ENCODE measurements around the gene MCM10. TPM values are rescaled to one million over a fixed set of nuclear protein-coding genes. Genes with fewer than 3 reads are reported as not detected.

MCM10 gene
- total and polyA plus RNA-seq, 9 donors, result 0.20 to 1.7 (median 0.53) TPM; not detected in 2

- H3K27me3 ChIP-seq, result no peaks in the 10 kb centered on the region
- H3K4me3 ChIP-seq, result no peak overlapping the region
- intact Hi-C loops (cut with DNase I), result loop anchor here in 1 of 4 donors (10.0 kb wide), 1 partner anchor 106 kb away; no protein-coding TSS in a partner anchor
- H3K9me3 ChIP-seq, result no peaks in the 10 kb centered on the region
- no peaks in the 10 kb centered on the region for H3K36me3 ChIP-seq
- no peaks in the 10 kb centered on the region for H3K4me1 ChIP-seq (ENCODE audit: insufficient read depth)
- no peak for DNase-seq
- no peak overlapping the region for H3K27ac ChIP-seq
- no peak for TF ChIP-seq EP300 (IDR thresholded peaks at IDR 0.05)
- TF ChIP-seq POLR2A (IDR thresholded peaks at IDR 0.05), result no peak
- no peak for TF ChIP-seq CTCF (IDR thresholded peaks at IDR 0.05)
- WGBS, 3 donors, result 89 to 91% (median 90%) methylated on average over 6 of the region's 6 CpGs
Observed at GRCh38 chr10:13168781-13169180, 7.4 kb downstream of the MCM10 start.

- no peak for DNase-seq
- no peak for TF ChIP-seq POLR2A (IDR thresholded peaks at IDR 0.05)
- TF ChIP-seq EP300 (IDR thresholded peaks at IDR 0.05), result no peak
- no peak for TF ChIP-seq CTCF (IDR thresholded peaks at IDR 0.05)
- Histone ChIP-seq H3K9me3 (no peaks in the 10 kb centered on the region), H3K4me1 (ENCODE audit: insufficient read depth) (no peaks in the 10 kb centered on the region), H3K27me3 (no peaks in the 10 kb centered on the region), H3K27ac (no peak overlapping the region), H3K36me3 (no peaks in the 10 kb centered on the region), H3K4me3 (no peak overlapping the region)
- WGBS, 3 donors, result 95 to 100% (median 97%) methylated on average over 2 of the region's 2 CpGs
- intact Hi-C loops (cut with DNase I), result no loop called here
Observed at GRCh38 chr10:13173616-13174015, 12.3 kb downstream of the MCM10 start.

- no peak overlapping the region for H3K4me3 ChIP-seq
- DNase-seq, result no peak
- H3K9me3 ChIP-seq, result no peaks in the 10 kb centered on the region
- WGBS, 3 donors, result 96 to 99% (median 99%) methylated on average over 4 of the region's 4 CpGs
- H3K27me3 ChIP-seq, result no peaks in the 10 kb centered on the region
- H3K4me1 ChIP-seq (ENCODE audit: insufficient read depth), result no peaks in the 10 kb centered on the region
- intact Hi-C loops (cut with DNase I), result no loop called here
- TF ChIP-seq EP300 (IDR thresholded peaks at IDR 0.05) (no peak), POLR2A (IDR thresholded peaks at IDR 0.05) (no peak), CTCF (IDR thresholded peaks at IDR 0.05) (no peak)
- H3K27ac ChIP-seq, result no peak overlapping the region
- H3K36me3 ChIP-seq, result no peaks in the 10 kb centered on the region
Observed at GRCh38 chr10:13180788-13181187, 19.4 kb downstream of the MCM10 start.

GRCh38 chr10:13182424-13182823, 21.1 kb downstream of the MCM10 start:
- Histone ChIP-seq H3K27me3 (no peaks in the 10 kb centered on the region), H3K4me3 (no peak overlapping the region), H3K36me3 (no peaks in the 10 kb centered on the region), H3K9me3 (no peaks in the 10 kb centered on the region), H3K27ac (no peak overlapping the region), H3K4me1 (ENCODE audit: insufficient read depth) (no peaks in the 10 kb centered on the region)
- intact Hi-C loops (cut with DNase I), result no loop called here
- no peak for DNase-seq
- WGBS, 3 donors, result 81 to 95% (median 93%) methylated on average over 1 of the region's 1 CpG
- TF ChIP-seq POLR2A (IDR thresholded peaks at IDR 0.05) (no peak), CTCF (IDR thresholded peaks at IDR 0.05) (no peak), EP300 (IDR thresholded peaks at IDR 0.05) (no peak)
